Glomerular endothelial cell (primary cell): ENCODE measurements around the gene ESYT3. TPM values are rescaled to one million over a fixed set of nuclear protein-coding genes. Genes with fewer than 3 reads are reported as not detected.

ENCODE experiments used
- DNase-seq: peaks from one replicate; pipeline ENCODE4 v3.0.0-alpha.2; 2011; ENCODE audit warnings: low read depth, low spot score; ENCODE audit errors: extremely low read depth
- total RNA-seq: library from RNA; depleted of rRNA; stranded (reverse); fragments of >200 nt; gene quantifications from 2 replicates; pipeline ENCODE4 v1.2.3, GENCODE V29; 2015

Gene ESYT3
- total RNA-seq, 1 donor from 2014 or later, result not detected

GRCh38 chr3:138459619-138460535 lies 25.5 kb downstream of the ESYT3 start:
- DNase-seq, result no peak

GRCh38 chr3:138460536-138461205 lies 26.3 kb downstream of the ESYT3 start:
- no peak for DNase-seq

- DNase-seq, result no peak
Observed at GRCh38 chr3:138461246-138461645, 26.8 kb downstream of the ESYT3 start.

GRCh38 chr3:138461896-138462295 lies 27.5 kb downstream of the ESYT3 start:
- no peak for DNase-seq

GRCh38 chr3:138463724-138464490 lies 29.5 kb downstream of the ESYT3 start:
- no peak for DNase-seq

GRCh38 chr3:138464491-138464860 lies 30.1 kb downstream of the ESYT3 start:
- no peak for DNase-seq

- no peak for DNase-seq
Observed at GRCh38 chr3:138465451-138465850, 31.0 kb downstream of the ESYT3 start.

- no peak for DNase-seq
Observed at GRCh38 chr3:138465925-138466324, 31.5 kb downstream of the ESYT3 start.

- no peak for DNase-seq
Observed at GRCh38 chr3:138467931-138468330, 33.5 kb downstream of the ESYT3 start.

- no peak for DNase-seq
Observed at GRCh38 chr3:138468451-138468850, 34.0 kb downstream of the ESYT3 start.

GRCh38 chr3:138468886-138469285 lies 34.5 kb downstream of the ESYT3 start:
- DNase-seq, result no peak

GRCh38 chr3:138469874-138470273 lies 35.5 kb downstream of the ESYT3 start:
- no peak for DNase-seq

GRCh38 chr3:138470687-138471086 lies 36.3 kb downstream of the ESYT3 start:
- no peak for DNase-seq

- DNase-seq, result no peak
Observed at GRCh38 chr3:138471481-138471880, 37.1 kb downstream of the ESYT3 start.

GRCh38 chr3:138472141-138472825 lies 37.9 kb downstream of the ESYT3 start:
- DNase-seq, result no peak

- DNase-seq, result no peak
Observed at GRCh38 chr3:138473391-138473790, 39.0 kb downstream of the ESYT3 start.

GRCh38 chr3:138474163-138474562 lies 39.7 kb downstream of the ESYT3 start:
- no peak for DNase-seq

- DNase-seq, result no peak
Observed at GRCh38 chr3:138476526-138476925, 42.1 kb downstream of the ESYT3 start.

- DNase-seq, result no peak
Observed at GRCh38 chr3:138477120-138477519, 42.7 kb downstream of the ESYT3 start.

GRCh38 chr3:138477801-138478200 lies 43.4 kb downstream of the ESYT3 start:
- DNase-seq, result no peak

- no peak for DNase-seq
Observed at GRCh38 chr3:138479438-138479863, 45.0 kb downstream of the ESYT3 start.
